DOHH2 (cell line): Measurements from ENCODE around the gene PITPNM3.

Experiments
- H3F3A ChIP-seq: fragments of 200-600 bp; sonication (generic), shearing (Covaris generic); 2 replicates; pipeline ENCODE4 v1.6.0; 2016; ENCODE audit warnings: antibody characterized with exemption, mild to moderate bottlenecking; ENCODE audit not compliant: control insufficient read depth, insufficient read depth
- H3K27ac ChIP-seq: fragments of 200-600 bp; sonication (generic); 2 replicates; pipeline ENCODE4 v1.5.1; 2014; ENCODE audit warnings: low read depth, mild to moderate bottlenecking, low read length, moderate library complexity
- H3K27me3 ChIP-seq: fragments of 200-600 bp; sonication (generic); 2 replicates; pipeline ENCODE4 v1.6.1; 2014; ENCODE audit warnings: mild to moderate bottlenecking, low read length, mixed read lengths; ENCODE audit not compliant: control insufficient read depth
- H3K36me3 ChIP-seq: fragments of 200-600 bp; sonication (generic); 2 replicates; pipeline ENCODE4 v1.6.1; 2014; ENCODE audit warnings: mild to moderate bottlenecking, low read length, moderate library complexity, mixed read lengths; ENCODE audit not compliant: control insufficient read depth
- H3K4me1 ChIP-seq: fragments of 200-600 bp; sonication (generic); 2 replicates; pipeline ENCODE4 v1.6.1; 2014; ENCODE audit warnings: mild to moderate bottlenecking, low read length, mixed read lengths; ENCODE audit not compliant: control insufficient read depth
- H3K4me2 ChIP-seq: fragments of 200-600 bp; sonication (generic); 2 replicates; pipeline ENCODE4 v1.6.0; 2014; ENCODE audit warnings: mild to moderate bottlenecking, low read length, moderate library complexity
- H3K4me3 ChIP-seq: fragments of 200-600 bp; sonication (generic); 2 replicates; pipeline ENCODE4 v1.5.1; 2014; ENCODE audit warnings: mild to moderate bottlenecking, low read length, mixed read lengths
- H3K79me2 ChIP-seq: fragments of 200-600 bp; sonication (generic); 2 replicates; pipeline ENCODE4 v1.6.1; 2014; ENCODE audit warnings: mild to moderate bottlenecking, low read length, mixed read lengths; ENCODE audit not compliant: control insufficient read depth
- H3K9me2 ChIP-seq: fragments of 200-600 bp; sonication (generic); replicated peaks from 2 replicates; pipeline ENCODE4 v1.6.1; 2014; ENCODE audit warnings: mild to moderate bottlenecking, low read length, mixed read lengths; ENCODE audit not compliant: control insufficient read depth
- H3K9me3 ChIP-seq: fragments of 200-600 bp; sonication (generic); 2 replicates; pipeline ENCODE4 v1.6.1; 2014; ENCODE audit warnings: antibody characterized with exemption, low read length, mixed read lengths; ENCODE audit not compliant: control insufficient read depth, insufficient read depth
- H4K20me1 ChIP-seq: fragments of 200-600 bp; sonication (generic); 2 replicates; pipeline ENCODE4 v1.6.0; 2014; ENCODE audit warnings: low read depth, mild to moderate bottlenecking, antibody characterized with exemption, low read length, moderate library complexity; ENCODE audit not compliant: control insufficient read depth, insufficient read depth
- EZH2phosphoT487 ChIP-seq: fragments of 200-600 bp; sonication (generic); IDR thresholded peaks from 2 replicates; pipeline ENCODE4 v1.6.1; 2017; ENCODE audit warnings: borderline replicate concordance, mild to moderate bottlenecking, antibody characterized with exemption, low read length, moderate library complexity, mixed read lengths
- TF ChIP-seq, protein P1 (sequence below): fragments of 200-600 bp; sonication (generic); IDR thresholded peaks from one replicate; pipeline ENCODE4 v1.5.1; 2014; ENCODE audit warnings: antibody characterized with exemption, mild to moderate bottlenecking, low read depth, low read length; ENCODE audit not compliant: poor library complexity, severe bottlenecking

Gene PITPNM3

DNA sequence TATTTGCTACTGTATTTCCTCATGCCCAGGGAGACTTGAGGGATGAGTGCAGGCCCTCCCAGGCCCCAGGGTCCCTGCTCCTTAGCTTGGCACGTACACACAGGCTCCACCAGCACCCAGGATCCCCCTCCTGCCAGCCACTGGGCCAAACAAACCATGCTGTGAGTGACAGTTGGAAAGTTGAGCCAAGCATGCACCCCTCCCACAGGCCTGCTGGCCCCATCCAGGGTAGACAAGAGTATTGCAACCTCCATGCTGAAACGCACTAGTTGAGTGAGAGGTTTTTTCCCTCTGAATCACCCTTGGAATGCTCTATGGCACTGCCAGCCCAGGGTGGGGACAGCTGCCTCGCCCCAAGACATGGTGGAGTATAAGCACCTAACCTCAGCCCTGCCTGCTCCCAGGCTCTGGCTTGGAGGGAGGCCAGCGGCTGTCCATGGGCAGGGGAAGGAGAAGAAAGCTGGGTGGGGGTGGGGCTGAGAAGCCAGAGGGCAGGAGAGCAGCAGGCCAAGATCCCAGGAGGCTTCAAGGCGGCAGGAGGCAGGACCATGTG lies 49.6 kb downstream of the PITPNM3 start:
- Histone ChIP-seq H3K4me3 (no peak overlapping the region), H3K9me2 (no peaks in the 10 kb centered on the region), H3K27me3 (no peaks in the 10 kb centered on the region), H3K36me3 (no peaks in the 10 kb centered on the region), H4K20me1 (no peaks in the 10 kb centered on the region), H3K4me2 (no peak overlapping the region), H3K9me3 (no peaks in the 10 kb centered on the region), H3K27ac (no peak overlapping the region), H3K4me1 (no peaks in the 10 kb centered on the region), H3F3A (no peaks in the 10 kb centered on the region), H3K79me2 (no peaks in the 10 kb centered on the region)
- TF ChIP-seq EZH2phosphoT487: no peak
- TF ChIP-seq, protein P1, sequence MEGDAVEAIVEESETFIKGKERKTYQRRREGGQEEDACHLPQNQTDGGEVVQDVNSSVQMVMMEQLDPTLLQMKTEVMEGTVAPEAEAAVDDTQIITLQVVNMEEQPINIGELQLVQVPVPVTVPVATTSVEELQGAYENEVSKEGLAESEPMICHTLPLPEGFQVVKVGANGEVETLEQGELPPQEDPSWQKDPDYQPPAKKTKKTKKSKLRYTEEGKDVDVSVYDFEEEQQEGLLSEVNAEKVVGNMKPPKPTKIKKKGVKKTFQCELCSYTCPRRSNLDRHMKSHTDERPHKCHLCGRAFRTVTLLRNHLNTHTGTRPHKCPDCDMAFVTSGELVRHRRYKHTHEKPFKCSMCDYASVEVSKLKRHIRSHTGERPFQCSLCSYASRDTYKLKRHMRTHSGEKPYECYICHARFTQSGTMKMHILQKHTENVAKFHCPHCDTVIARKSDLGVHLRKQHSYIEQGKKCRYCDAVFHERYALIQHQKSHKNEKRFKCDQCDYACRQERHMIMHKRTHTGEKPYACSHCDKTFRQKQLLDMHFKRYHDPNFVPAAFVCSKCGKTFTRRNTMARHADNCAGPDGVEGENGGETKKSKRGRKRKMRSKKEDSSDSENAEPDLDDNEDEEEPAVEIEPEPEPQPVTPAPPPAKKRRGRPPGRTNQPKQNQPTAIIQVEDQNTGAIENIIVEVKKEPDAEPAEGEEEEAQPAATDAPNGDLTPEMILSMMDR: no peak

DNA sequence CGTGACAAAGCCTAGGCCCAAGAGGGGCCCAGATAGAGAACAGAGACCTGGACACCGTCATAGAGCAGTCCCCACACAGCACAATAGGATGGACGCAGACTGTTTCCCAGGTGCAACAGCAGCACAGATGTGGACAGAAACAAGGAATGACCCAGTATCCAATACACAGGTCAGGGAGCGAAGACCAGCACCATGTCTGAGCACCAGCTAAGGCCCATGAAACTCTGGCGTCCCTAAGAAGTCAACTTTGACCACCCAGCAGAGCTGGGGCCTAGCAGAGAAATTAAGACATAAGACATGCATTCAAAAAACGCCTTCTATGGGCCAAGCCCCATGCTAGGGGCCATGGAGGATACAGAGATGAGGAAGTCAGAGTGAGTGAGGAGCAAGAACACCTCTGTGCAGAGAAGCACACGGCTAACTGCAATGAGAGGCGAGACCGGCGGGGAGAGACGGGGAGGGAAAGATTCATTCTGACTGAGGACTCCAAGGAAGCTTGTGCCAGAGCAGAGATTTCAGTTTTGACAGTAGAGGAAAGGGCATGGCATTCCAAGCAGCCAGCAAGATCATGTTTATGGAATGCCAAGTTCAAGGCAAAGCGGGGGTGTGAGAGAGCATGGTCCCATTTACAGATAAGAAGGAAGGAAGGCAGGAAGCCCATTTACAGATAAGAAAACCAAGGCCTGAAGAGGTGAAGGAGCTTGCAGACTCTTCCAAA lies 50.8 kb downstream of the PITPNM3 start:
- Histone ChIP-seq H4K20me1 (no peaks in the 10 kb centered on the region), H3K9me2 (no peaks in the 10 kb centered on the region), H3K4me1 (no peaks in the 10 kb centered on the region), H3K9me3 (no peaks in the 10 kb centered on the region), H3K36me3 (no peaks in the 10 kb centered on the region), H3K4me2 (no peak overlapping the region), H3K27ac (no peak overlapping the region), H3K79me2 (no peaks in the 10 kb centered on the region), H3K4me3 (no peak overlapping the region), H3K27me3 (no peaks in the 10 kb centered on the region), H3F3A (no peaks in the 10 kb centered on the region)
- TF ChIP-seq, protein P1: no peak
- TF ChIP-seq EZH2phosphoT487: no peak

DNA sequence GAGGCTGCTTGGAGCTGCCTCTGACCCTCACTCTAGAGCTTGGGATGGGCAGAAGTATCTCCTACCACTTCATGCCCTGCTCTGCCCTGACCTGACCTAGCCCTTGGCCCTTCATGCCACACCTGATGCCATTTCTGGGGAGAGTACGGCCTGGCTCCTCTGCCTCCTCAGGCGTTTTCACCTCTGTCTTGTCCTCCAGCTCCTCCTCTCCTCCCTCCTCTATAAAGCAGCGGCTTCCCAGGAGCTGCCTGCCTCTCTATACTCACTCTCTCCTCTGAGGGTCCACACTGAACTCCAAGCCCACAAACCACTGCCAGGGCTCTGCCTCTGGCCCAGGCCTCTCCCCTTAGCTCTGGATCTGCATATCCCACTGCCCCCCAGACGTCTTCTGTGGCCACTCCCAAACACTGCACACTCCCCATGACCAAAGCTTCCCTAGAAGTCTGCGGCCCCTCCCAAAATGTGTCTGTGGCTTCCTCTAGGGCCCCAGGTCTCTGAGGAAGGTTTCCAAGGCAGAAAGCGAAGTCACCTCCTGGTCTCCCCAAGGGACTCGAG lies 52.6 kb downstream of the PITPNM3 start:
- Histone ChIP-seq H3K4me3 (no peak overlapping the region), H3K27ac (no peak overlapping the region), H3K27me3 (no peaks in the 10 kb centered on the region), H3F3A (no peaks in the 10 kb centered on the region), H3K36me3 (no peaks in the 10 kb centered on the region), H3K9me2 (no peaks in the 10 kb centered on the region), H4K20me1 (no peaks in the 10 kb centered on the region), H3K9me3 (no peaks in the 10 kb centered on the region), H3K4me1 (no peaks in the 10 kb centered on the region), H3K4me2 (no peak overlapping the region), H3K79me2 (no peaks in the 10 kb centered on the region)
- TF ChIP-seq EZH2phosphoT487: no peak
- TF ChIP-seq, protein P1: no peak
